Measurements from ENCODE around the gene SLC66A1.
"Not testable (repeated sequence)": the region's sequence is repeated elsewhere in the genome, so short reads cannot be mapped to it uniquely, and the experiment has no call there.

The SLC66A1 gene

GRCh38 chr1:19283891-19284290 is 28.2 kb upstream of the SLC66A1 start:
- Histone ChIP-seq H2AFZ (ENCODE audit: low read length) (no peak overlapping the region), H3K4me1 (ENCODE audit: low read length) (no peaks in the 10 kb centered on the region), H3F3A (ENCODE audit: insufficient read depth, low read length) (no peaks in the 10 kb centered on the region), H3K27me3 (replicated peaks; ENCODE audit: insufficient read depth, low read length) (no peaks in the 10 kb centered on the region), H3K9ac (ENCODE audit: low read length) (no peak overlapping the region), H3K79me2 (ENCODE audit: low read length) (no peaks in the 10 kb centered on the region), H3K27ac (ENCODE audit: low read length) (no peak overlapping the region), H3K9me2 (replicated peaks; ENCODE audit: insufficient read depth, low read length) (no peaks in the 10 kb centered on the region), H4K20me1 (ENCODE audit: insufficient read depth, low read length) (no peaks in the 10 kb centered on the region), H3K36me3 (replicated peaks; ENCODE audit: insufficient read depth, low read length) (no peaks in the 10 kb centered on the region), H3K9me3 (replicated peaks; ENCODE audit: insufficient read depth, low read length) (no peaks in the 10 kb centered on the region), H3K4me3 (ENCODE audit: low read length) (no peak overlapping the region), H3K4me2 (ENCODE audit: low read depth, low read length) (no peak overlapping the region)
- DNase-seq = no peak
- TF ChIP-seq EZH2phosphoT487 (IDR thresholded peaks at IDR 0.05; ENCODE audit: low read length) = no peak

- Histone ChIP-seq H3K27ac (ENCODE audit: low read length) (no peak overlapping the region), H3K9me2 (replicated peaks; ENCODE audit: insufficient read depth, low read length) (no peaks in the 10 kb centered on the region), H3F3A (ENCODE audit: insufficient read depth, low read length) (no peaks in the 10 kb centered on the region), H3K79me2 (ENCODE audit: low read length) (no peaks in the 10 kb centered on the region), H3K4me1 (ENCODE audit: low read length) (no peaks in the 10 kb centered on the region), H2AFZ (ENCODE audit: low read length) (no peak overlapping the region), H3K27me3 (replicated peaks; ENCODE audit: insufficient read depth, low read length) (no peaks in the 10 kb centered on the region), H3K4me2 (ENCODE audit: low read depth, low read length) (no peak overlapping the region), H3K9ac (ENCODE audit: low read length) (no peak overlapping the region), H4K20me1 (ENCODE audit: insufficient read depth, low read length) (no peaks in the 10 kb centered on the region), H3K4me3 (ENCODE audit: low read length) (no peak overlapping the region), H3K9me3 (replicated peaks; ENCODE audit: insufficient read depth, low read length) (no peaks in the 10 kb centered on the region), H3K36me3 (replicated peaks; ENCODE audit: insufficient read depth, low read length) (no peaks in the 10 kb centered on the region)
- no peak for DNase-seq
- TF ChIP-seq CTCF (IDR thresholded peaks at IDR 0.05; ENCODE audit: low read length) = no peak
- no peak for TF ChIP-seq EZH2 (optimal IDR thresholded peaks at IDR 0.05; ENCODE audit: low read depth, low read length)
- no peak for TF ChIP-seq EZH2phosphoT487 (IDR thresholded peaks at IDR 0.05; ENCODE audit: low read length)
Observed at GRCh38 chr1:19284881-19285280, 27.2 kb upstream of the SLC66A1 start.

- not testable (repeated sequence) for H4K20me1 ChIP-seq (ENCODE audit: insufficient read depth, low read length); H3F3A ChIP-seq (ENCODE audit: insufficient read depth, low read length); DNase-seq; H3K27me3 ChIP-seq (replicated peaks; ENCODE audit: insufficient read depth, low read length); H2AFZ ChIP-seq (ENCODE audit: low read length); H3K4me2 ChIP-seq (ENCODE audit: low read depth, low read length); H3K9me2 ChIP-seq (replicated peaks; ENCODE audit: insufficient read depth, low read length); H3K4me1 ChIP-seq (ENCODE audit: low read length); H3K79me2 ChIP-seq (ENCODE audit: low read length); H3K4me3 ChIP-seq (ENCODE audit: low read length); H3K27ac ChIP-seq (ENCODE audit: low read length); H3K9me3 ChIP-seq (replicated peaks; ENCODE audit: insufficient read depth, low read length); H3K9ac ChIP-seq (ENCODE audit: low read length); H3K36me3 ChIP-seq (replicated peaks; ENCODE audit: insufficient read depth, low read length)
Observed at GRCh38 chr1:19285366-19285765, 26.8 kb upstream of the SLC66A1 start.

GRCh38 chr1:19285807-19286206 is 26.3 kb upstream of the SLC66A1 start:
- not testable (repeated sequence) for H3K36me3 ChIP-seq (replicated peaks; ENCODE audit: insufficient read depth, low read length); DNase-seq

GRCh38 chr1:19287436-19288185 is 24.5 kb upstream of the SLC66A1 start:
- no peak overlapping the region for H3K4me2 ChIP-seq (ENCODE audit: low read depth, low read length)
- H3K79me2 ChIP-seq (ENCODE audit: low read length) = no peaks in the 10 kb centered on the region
- H3K4me3 ChIP-seq (ENCODE audit: low read length) = no peak overlapping the region
- H3K4me1 ChIP-seq (ENCODE audit: low read length) = no peaks in the 10 kb centered on the region
- no peaks in the 10 kb centered on the region for H3K9me3 ChIP-seq (replicated peaks; ENCODE audit: insufficient read depth, low read length)
- no peaks in the 10 kb centered on the region for H4K20me1 ChIP-seq (ENCODE audit: insufficient read depth, low read length)
- no peaks in the 10 kb centered on the region for H3K9me2 ChIP-seq (replicated peaks; ENCODE audit: insufficient read depth, low read length)
- no peaks in the 10 kb centered on the region for H3K36me3 ChIP-seq (replicated peaks; ENCODE audit: insufficient read depth, low read length)
- H3K9ac ChIP-seq (ENCODE audit: low read length) = no peak overlapping the region
- H3F3A ChIP-seq (ENCODE audit: insufficient read depth, low read length) = no peaks in the 10 kb centered on the region
- no peak overlapping the region for H2AFZ ChIP-seq (ENCODE audit: low read length)
- no peak overlapping the region for H3K27ac ChIP-seq (ENCODE audit: low read length)
- no peaks in the 10 kb centered on the region for H3K27me3 ChIP-seq (replicated peaks; ENCODE audit: insufficient read depth, low read length)
- no peak for DNase-seq
- no peak for TF ChIP-seq EZH2 (optimal IDR thresholded peaks at IDR 0.05; ENCODE audit: low read depth, low read length)
- no peak for TF ChIP-seq CTCF (IDR thresholded peaks at IDR 0.05; ENCODE audit: low read length)
- TF ChIP-seq EZH2phosphoT487 (IDR thresholded peaks at IDR 0.05; ENCODE audit: low read length) = no peak

More at GRCh38 chr1:19285807-19286206, 26.3 kb upstream of the SLC66A1 start:
- H3K4me2 ChIP-seq (ENCODE audit: low read depth, low read length); H3K4me3 ChIP-seq (ENCODE audit: low read length); H4K20me1 ChIP-seq (ENCODE audit: insufficient read depth, low read length); H2AFZ ChIP-seq (ENCODE audit: low read length); H3F3A ChIP-seq (ENCODE audit: insufficient read depth, low read length); H3K27me3 ChIP-seq (replicated peaks; ENCODE audit: insufficient read depth, low read length); H3K27ac ChIP-seq (ENCODE audit: low read length); H3K79me2 ChIP-seq (ENCODE audit: low read length); H3K9ac ChIP-seq (ENCODE audit: low read length); H3K4me1 ChIP-seq (ENCODE audit: low read length); H3K9me3 ChIP-seq (replicated peaks; ENCODE audit: insufficient read depth, low read length); H3K9me2 ChIP-seq (replicated peaks; ENCODE audit: insufficient read depth, low read length): not testable (repeated sequence)

- not testable (repeated sequence) for H3K4me1 ChIP-seq (ENCODE audit: low read length); H3K79me2 ChIP-seq (ENCODE audit: low read length); DNase-seq; H3K36me3 ChIP-seq (replicated peaks; ENCODE audit: insufficient read depth, low read length); H3K9me2 ChIP-seq (replicated peaks; ENCODE audit: insufficient read depth, low read length); H3K27me3 ChIP-seq (replicated peaks; ENCODE audit: insufficient read depth, low read length); H3K27ac ChIP-seq (ENCODE audit: low read length); H3K4me3 ChIP-seq (ENCODE audit: low read length); H3F3A ChIP-seq (ENCODE audit: insufficient read depth, low read length); H3K9me3 ChIP-seq (replicated peaks; ENCODE audit: insufficient read depth, low read length); H3K4me2 ChIP-seq (ENCODE audit: low read depth, low read length); H4K20me1 ChIP-seq (ENCODE audit: insufficient read depth, low read length); H3K9ac ChIP-seq (ENCODE audit: low read length); H2AFZ ChIP-seq (ENCODE audit: low read length)
Observed at GRCh38 chr1:19288324-19289241, 23.5 kb upstream of the SLC66A1 start, which contains the start of gene AKR7A3. Gene AKR7A3 (minus strand): TSS chr1:19288770. CDS start chr1:19288709, 61 bp downstream.

Data from MM.1S (cell line).